NCI-H187 treated with DMSO at 0.1 percent for 48 hours (cell line): Measurements from ENCODE around the gene ZNRF3.
A peak's percentile ranks its signal among the peaks of the same experiment; 100 is the strongest.
"Not testable (repeated sequence)": the region's sequence is repeated elsewhere in the genome, so short reads cannot be mapped to it uniquely, and the experiment has no call there.

Source experiments
- DNase-seq: peaks from one replicate; lab custom pipeline; 2025; lab: John Stamatoyannopoulos, UW

The ZNRF3 gene

GRCh38 chr22:28985581-28986290, 102.4 kb downstream of the ZNRF3 start:
- DNase-seq = no peak

- no peak for DNase-seq
Observed at GRCh38 chr22:28986366-28986765, 103.0 kb downstream of the ZNRF3 start.

GRCh38 chr22:28988457-28988856, 105.1 kb downstream of the ZNRF3 start:
- DNase-seq = no peak

DNA sequence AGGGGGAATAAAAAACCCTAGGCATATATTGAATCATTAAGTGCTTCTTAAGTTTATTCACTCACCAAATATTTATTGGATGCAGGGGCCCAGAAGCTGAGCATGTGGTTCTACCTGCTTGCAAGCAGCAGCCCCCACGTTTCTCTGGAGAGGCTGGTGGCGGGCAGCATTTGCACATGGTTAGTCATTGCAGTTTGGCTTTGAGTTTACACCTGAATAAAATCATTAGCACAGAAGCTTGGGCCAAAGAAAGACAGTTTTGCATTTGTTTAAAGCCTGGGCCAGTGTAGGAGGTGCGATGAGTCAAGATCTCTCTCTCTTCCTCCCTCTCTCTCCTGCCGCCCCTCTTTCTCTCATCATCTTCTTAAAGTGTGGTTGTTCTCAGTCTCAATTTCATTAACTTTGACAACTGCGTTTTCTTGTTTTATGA, 105.7 kb downstream of the ZNRF3 start:
- DNase-seq = no peak

DNA sequence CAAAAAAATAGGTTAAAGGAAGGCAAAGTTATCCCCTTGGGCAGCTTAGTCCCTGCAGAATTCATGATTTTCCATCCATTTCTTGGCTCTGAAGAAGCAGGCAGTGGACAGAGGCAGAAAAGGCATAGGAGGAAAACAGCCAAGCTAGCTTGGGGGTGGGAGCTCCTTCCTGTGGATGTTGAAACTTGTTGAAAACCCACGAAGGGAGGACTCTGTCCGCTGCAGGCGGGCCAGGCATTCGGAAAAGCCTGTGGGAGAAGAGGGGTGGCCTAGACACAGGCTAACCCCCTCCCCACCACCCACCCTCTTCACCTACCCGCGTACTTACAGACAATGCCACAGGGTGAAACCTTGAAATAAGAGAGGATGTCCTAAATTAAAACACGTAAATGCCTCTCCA, 106.1 kb downstream of the ZNRF3 start:
- no peak for DNase-seq

DNA sequence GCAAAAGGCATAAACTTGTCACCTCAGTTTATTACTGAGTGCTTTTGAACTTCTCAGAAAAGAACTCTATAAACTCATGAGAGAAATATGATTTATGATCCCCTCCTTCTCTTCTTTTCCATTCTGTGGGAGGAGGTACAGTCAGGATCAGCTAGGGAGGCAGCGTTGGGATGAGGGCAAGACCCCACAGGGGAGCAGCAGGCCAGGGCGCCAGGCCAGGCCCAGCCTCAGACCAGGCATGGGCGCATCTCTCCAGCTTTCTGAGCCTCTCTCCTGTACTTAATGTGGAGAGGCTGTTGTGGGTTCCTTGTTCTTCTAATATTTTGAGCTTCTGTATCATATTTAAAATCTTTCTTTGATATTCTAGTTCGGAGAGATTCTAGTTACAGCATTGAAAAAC, 106.5 kb downstream of the ZNRF3 start:
- no peak for DNase-seq

DNA sequence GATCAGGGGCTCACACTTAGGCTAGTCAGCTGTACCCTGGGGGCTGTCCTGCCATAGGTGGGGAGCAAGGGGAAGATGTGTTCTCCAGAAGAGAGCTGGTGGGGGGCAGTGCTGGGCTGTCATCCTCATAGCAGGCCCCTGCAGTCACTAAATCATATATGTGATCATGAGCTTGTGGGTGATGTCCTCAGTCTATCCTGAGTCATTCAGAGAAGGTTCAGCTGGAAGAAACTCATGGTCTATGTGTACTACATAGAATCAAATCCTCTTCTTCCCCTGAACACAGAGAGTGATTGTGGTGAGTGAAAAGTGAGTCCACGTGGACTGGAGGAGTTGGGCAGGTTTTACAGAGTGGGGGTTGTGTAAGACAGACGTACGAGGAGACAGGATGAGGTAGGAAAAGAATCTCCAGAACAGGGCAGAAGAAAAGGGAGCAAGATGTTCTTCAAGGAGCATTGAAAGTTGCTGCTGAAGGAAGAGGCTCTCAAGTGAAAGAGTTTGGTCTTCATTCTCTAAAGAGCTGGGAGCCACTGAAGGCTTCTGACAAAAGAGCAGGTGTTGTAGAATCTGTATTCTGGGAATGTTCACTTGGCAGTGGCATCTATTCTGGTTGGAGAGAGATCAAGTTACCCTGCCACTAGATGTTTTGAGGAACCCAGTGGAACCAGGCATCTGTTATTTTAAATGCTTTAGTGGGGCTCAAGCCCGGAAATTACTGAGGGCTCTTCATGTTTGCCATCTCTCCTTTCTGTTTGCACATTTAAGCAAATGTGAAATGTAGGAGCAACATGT, 109.4 kb downstream of the ZNRF3 start:
- no peak for DNase-seq

DNA sequence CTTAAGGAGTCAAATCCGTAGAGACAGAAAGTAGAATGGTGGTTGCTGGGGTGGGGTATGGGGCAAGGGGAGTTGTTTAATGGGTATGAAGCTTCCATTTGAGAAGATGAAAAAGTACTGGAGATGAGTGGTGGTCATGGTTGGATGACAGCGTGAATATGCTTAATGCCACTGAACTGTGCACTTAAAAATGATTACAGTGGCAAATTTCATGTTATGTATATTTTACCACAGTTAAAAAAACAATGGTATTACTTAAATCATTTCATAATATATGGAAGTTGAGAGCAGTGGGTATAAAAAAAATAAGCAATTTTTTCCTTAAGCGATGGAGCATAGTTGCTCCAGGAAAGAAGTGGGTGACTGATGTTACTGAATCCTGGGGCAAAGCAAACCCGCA, 111.2 kb downstream of the ZNRF3 start:
- DNase-seq = peak; percentile 51

DNA sequence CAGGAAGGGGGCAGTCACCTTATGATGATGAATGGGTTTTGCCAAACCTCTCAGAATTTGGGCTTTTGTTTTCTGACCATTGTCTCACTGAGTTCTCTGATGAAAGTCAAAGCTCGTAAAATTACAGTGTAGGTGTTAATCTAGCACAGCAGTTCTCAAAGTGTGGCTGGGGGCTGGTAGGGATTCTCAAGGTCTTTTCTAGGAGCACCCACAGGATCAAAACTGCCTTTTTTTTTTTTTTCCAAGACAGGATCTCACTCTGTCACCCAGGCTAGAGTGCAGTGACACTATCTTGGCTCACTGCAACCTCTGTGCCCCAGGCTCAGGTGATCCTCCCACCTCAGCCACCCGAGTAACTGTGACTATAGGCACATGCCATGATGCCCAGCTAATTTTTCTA, 112.2 kb downstream of the ZNRF3 start:
- no peak for DNase-seq

DNA sequence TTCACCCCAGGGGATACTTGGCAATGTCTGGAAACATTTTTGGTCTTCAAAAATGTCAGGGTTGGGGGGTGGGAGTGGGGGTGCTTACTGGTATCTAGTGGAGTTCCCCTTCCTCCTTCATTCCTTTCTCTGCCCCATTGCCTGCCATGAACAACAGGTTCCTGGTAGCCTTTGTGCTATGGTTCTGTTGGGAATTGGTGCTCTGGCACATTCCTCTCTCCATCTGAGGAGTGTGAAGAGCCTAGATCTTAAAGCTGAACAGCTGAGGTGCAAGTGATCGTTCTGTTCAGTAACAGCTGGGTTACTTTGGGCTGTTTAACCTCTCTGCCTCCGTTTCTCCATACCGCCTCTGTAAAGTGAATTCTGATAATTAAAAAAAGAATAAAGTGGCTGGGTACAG, 114.0 kb downstream of the ZNRF3 start:
- DNase-seq = no peak

- no peak for DNase-seq
Observed at GRCh38 chr22:28998681-28999080, 115.3 kb downstream of the ZNRF3 start.

DNA sequence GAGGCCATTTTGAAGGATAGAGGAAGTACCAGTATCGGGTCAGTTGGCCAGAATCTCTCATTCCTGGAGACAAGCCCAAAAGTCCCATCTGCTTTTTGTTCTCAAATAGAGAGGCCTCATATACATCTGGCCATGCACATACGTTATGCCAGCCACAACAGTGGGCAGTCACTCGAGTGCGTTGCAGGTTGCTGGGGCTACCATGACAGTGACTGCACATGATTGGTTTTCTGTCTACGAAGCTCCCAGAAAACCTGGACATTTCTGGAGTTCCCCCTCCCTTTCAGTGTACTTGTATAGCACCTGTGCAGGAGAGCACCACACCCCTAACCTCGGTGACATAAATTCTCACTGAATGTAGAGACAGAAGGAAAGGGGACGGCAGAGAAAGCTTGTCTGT, 116.1 kb downstream of the ZNRF3 start:
- no peak for DNase-seq

- DNase-seq = no peak
Observed at GRCh38 chr22:28999919-29000556, 116.7 kb downstream of the ZNRF3 start.

- no peak for DNase-seq
Observed at GRCh38 chr22:29000641-29001040, 117.3 kb downstream of the ZNRF3 start.

- DNase-seq = no peak
Observed at GRCh38 chr22:29002603-29003002, 119.2 kb downstream of the ZNRF3 start.

- no peak for DNase-seq
Observed at GRCh38 chr22:29003552-29003951, 120.2 kb downstream of the ZNRF3 start.

DNA sequence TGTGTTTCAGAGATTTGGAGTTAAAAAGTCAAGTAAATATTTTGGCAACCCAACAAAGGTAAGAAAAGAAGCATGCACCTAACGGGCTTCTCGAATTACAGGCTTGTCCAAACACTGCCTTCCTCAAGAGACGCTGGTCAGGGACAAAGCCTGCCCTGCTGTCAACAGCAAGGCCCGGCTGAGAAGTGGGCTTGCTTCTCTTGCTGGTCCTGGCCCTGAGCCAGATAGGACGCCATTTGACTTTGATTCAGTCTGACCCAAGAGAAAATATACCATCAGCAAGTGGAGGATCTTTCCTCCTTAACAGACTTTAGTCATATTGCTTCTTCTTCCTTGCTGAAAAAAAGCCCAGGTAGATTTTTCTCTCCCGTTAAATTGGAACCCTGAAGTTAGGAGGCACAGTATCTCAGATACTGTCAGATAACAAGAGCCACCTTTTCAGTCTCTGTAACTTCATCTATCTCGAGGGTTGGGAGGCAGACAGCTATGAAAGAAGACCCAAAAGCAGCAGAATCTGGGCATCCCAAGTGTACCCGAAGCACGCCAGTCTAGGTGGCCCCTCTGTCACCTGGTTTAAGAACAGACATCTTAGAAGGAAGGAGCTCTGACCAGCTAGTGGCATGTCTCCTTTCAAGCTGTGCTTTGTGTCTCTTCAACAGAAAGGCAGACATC, 120.7 kb downstream of the ZNRF3 start:
- DNase-seq = no peak

- peak; percentile 5 for DNase-seq
Observed at GRCh38 chr22:29004647-29005371, 121.4 kb downstream of the ZNRF3 start.

- not testable (repeated sequence) for DNase-seq
Observed at GRCh38 chr22:29005754-29006153, 122.4 kb downstream of the ZNRF3 start.

DNA sequence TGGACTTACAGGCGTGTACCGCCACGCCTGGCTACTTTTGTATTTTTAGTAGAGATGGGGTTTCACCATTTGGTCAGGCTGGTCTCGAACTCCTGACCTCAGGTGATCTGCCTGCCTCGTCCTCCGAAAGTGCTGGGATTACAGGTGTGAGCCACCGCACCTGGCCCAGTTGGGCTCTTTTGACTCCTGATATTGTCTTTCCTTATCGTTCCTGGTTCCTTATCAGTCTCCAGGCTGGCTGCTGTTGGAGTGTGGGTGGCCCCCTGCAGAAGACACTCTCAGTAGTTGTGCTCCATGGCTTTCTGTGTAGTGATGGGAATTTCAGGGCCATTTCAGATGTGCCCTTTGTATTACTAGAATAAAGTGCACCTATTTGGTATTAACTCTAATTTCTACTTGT, 123.0 kb downstream of the ZNRF3 start:
- DNase-seq = no peak

DNA sequence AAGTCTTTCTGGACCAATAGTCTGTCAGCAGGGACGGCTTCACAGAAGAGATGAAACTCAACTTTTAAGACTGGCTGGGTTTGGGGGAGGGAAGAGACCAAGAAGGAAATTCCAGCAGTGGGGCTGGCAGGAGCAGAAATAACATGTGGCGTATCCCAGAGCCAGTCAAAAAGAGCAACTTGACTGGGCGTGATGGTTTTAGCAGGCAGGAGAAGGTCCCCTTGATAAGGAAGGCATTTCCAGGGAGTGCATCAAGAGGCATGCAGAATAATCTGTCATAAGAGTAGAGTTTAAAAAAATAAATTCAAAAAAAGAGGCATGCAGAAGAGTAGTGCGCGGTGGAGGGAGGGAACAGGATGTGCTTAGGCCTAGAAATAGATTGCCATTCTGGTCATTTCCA, 125.8 kb downstream of the ZNRF3 start:
- no peak for DNase-seq
